Measurements from ENCODE around the gene CLCNKB.
"Not testable (repeated sequence)": the region's sequence is repeated elsewhere in the genome, so short reads cannot be mapped to it uniquely, and the experiment has no call there.

The CLCNKB gene

GRCh38 chr1:16061989-16062686 lies 18.6 kb downstream of the CLCNKB start:
- DNase-seq, result not testable (repeated sequence)

DNA sequence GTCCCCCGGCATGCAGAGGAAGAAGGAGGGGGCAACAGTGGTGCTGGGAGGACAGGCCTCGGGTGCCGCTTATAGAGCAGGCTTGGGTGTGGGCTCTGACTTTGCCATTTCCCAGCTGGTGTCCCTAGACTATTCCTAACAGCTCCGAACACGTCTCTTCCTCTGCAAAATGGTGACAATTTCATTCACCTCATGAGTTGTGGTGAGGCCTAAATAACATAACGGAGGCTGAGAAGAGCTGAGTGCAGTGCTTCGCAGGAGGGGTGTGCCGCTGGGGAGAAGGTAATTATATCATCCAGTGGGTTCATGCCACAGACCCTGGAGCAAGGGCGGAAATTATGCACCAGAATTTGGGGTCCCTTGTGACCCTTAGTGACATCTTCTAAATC lies 19.1 kb downstream of the CLCNKB start:
- not testable (repeated sequence) for DNase-seq

DNA sequence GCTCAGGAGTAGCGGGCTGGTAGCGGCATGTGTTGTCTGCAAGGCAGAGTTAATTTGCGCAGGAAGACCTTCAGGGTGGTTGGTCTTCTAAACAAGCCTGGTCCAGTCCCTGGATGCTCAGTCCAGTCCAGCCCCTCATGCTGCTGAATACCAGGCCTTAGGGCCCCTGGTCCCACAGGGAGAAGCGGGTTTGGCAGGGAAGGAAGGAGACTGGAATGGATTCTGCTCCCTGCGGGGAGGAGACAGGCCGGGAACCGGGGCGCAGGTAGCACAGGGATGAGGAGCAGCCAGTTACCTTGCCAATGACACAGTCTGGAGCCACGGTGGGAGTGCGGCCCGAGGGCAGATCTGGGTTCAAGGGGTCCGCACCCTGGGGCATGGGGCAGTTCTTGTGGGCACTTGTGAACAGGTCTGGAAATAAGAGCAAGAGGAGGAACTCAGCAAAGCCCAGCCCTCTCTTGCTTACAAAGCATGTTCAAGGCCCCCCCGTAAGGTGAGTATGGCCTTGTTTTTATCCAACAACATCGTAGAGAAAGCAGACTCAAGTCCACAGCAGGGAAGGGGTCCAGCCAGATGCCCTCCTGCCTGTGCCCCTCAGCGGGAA lies 19.7 kb downstream of the CLCNKB start:
- DNase-seq, result no peak

DNA sequence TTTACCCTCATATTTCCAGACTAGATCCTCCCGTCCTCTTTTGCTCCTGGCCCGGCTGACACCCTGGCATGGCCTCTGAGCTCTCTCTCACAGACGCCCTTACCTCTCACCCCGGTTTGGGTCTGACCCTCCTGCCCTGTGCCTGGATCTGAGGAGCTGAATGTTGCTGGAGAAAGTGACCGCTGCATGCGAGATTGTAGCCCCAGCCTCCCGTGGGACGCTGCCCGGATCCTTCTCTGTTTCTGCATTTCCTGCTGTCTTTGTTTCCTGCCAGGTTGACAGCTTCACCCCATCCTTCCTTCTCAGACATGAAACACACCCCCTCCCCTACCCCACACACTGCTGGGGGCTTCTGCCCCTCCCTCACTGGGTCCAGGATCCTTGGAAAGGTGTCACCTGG lies 20.3 kb downstream of the CLCNKB start:
- no peak for DNase-seq

- DNase-seq, result no peak
These were observed 21.1 kb downstream of the CLCNKB start for GRCh38 chr1:16064536-16065268.

DNA sequence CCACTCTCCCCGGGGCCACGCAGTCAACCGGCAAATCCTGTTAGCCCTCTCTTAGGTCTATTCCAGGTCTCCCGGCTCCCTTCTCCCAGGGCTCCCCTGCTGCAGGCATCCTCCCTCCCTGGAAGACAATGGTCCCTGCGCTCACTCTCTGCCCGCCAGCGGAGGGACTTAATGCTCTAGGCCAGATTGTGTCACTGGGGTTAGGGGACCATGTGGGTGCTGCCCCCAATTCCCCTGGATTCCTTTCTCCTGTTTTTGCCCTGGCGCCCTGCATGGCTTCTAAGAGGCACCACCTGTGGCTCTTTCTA lies 21.6 kb downstream of the CLCNKB start:
- no peak for DNase-seq

GRCh38 chr1:16066245-16066644 lies 22.7 kb downstream of the CLCNKB start:
- no peak for DNase-seq

DNA sequence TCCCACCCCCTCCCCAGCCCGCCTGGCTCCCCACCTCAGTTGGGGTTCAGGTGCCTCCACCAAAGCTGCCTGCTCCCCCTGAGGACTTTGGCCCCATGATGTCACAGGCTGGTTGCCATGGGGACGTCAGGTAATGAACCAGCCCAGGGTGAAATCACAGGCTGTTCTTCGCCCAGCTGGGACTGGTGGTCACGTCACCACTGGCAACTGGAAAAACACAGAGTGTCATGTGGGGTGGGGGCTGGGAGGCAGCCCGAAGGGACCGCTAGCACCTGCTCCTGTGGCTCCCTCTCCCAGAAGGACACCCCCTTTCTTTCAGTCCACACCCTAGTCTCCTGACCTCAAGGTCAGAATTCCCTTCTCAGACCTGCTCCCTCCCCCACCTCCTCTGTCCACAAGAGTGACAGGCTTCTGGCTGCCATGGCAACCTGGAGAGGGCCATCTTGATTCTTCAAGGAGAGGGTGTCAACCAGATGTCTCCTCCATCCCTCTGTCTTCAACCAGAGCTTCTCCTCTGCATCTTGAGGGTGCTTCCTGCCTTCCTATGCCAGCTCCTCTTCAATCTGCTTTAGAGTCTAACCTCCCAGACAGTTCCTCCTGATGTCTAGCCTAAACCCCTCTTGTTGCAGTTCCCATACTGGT lies 23.7 kb downstream of the CLCNKB start:
- no peak for DNase-seq

DNA sequence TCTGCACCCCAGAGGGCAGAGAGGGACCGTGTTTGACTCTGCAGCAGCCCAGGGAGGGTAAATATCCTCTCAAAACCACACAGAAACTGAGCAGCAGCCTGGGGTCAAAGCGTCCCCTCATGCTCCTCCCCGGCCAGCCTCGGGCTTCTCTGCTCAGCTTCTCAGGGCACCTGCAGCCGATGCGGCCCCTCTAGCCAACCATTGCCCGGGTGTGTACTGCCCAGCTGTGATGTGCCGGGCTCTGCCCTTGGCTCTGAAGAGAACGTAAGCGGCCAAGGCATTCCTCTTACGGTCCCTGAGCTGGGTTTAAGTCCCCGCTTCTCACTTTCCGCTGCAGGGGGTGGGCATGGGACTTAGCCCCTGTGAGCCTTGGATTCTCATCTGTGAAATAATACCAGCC lies 24.4 kb downstream of the CLCNKB start:
- DNase-seq, result no peak

- no peak for DNase-seq
These were observed 25.0 kb downstream of the CLCNKB start for GRCh38 chr1:16068356-16069270.

DNA sequence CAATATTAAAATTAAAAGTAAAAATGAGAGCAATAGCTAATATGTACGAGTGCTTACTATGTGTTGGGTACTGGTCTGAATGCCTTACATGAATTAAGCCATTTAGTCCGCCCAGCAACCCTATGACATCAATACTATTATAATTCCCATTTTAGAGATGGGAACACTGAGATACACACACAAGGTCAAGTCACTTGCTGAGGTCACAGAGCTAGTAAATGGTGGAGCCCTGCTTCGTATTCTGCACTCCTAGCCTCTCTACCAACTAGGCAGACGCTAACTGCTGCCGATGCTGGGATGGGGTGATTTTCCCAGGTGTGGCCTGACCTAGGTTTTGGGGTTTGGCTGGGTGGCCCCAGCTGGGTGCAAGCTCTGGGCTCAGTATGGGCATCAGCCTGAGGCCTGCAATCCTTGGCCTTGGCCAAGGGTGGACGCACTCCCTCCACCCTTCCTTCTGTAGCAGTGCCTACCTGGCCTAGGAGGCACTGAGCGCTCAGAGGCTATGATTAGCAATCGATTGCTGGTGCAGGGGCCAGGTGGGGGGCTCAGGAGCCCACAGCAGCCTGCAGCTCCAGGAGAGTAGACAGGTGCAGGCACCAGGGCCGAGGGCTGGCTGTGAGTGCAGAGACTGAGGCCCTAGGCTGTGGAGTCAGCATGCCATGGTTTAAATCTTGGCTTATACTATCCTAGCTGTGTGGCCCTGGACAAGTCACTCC lies 27.2 kb downstream of the CLCNKB start:
- no peak for DNase-seq

DNA sequence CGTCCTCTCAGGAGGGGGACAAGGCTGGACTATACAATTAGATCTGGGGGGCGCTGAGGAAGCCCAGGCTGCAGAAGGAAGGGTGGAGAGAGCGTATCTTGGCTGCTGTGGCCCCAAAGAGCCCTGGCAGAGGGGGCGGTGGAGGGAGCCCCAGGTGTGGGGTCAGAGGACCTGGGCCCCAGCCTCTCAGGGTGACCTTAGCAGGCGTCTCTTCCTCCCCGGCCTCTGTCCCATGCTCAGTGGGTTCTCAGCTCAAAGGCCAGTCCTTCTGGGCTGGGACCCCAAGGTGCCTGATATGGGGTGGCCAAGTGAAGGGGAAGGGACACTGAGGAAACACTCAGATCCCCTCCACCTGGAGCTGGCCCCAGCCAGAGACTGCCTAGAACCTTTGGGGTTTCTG lies 28.0 kb downstream of the CLCNKB start:
- DNase-seq, result no peak

- no peak for DNase-seq
These were observed 28.5 kb downstream of the CLCNKB start for GRCh38 chr1:16072095-16072494.

DNA sequence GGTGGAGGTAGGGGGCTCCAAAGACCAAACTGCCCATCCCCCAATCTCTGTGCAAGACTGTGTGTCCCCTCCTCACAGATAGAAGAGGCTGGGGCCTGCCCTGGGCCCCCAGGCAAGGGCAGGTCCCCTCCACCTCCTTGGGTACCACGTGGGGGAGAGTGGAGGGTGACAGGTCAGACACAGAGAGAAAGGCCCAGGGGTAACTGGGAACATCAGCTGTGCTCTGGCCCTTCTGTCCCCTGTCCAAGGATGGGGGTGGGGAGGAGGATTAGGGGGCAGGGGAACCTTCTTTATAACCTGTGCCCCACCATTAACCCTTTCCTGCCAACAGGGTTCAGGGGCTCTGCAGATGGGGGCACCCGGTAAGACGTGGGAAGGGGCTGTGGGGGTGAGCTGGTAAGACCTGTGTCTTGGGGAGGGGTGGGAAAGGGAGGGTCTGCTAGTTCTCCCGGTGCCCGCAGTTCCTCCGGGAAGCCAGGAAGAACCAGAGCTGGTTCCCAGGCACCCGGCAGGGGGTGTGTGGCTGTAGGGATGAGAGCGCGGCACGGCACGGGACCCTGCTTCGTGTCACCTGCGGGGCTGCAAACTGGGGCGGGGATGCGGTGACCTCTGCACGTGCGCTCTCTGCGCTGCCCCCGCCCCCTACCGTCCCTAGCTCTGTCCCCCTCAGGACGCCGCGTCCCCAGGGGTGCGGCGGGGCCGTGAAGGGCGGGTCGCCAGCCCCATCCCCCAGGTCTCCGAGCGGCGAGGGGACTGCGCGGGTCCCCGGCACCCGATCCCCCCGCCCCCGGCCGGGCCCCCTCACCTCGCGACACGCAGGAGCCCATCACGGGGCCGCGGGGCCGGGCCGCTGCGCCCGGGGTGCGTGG lies 29.3 kb downstream of the CLCNKB start:
- DNase-seq, result no peak

GRCh38 chr1:16073490-16074119 lies 30.0 kb downstream of the CLCNKB start, which contains the start of gene FAM131C:
FAM131C (minus strand) TSS chr1:16073651; CDS start chr1:16073442, 209 bp downstream.
- no peak for DNase-seq

- DNase-seq, result no peak
These were observed 30.6 kb downstream of the CLCNKB start for GRCh38 chr1:16074217-16074616.

- DNase-seq, result peak; percentile 58
These were observed 31.9 kb downstream of the CLCNKB start for GRCh38 chr1:16075337-16076030.

GRCh38 chr1:16076031-16076864 lies 32.7 kb downstream of the CLCNKB start:
- peak; percentile 94 for DNase-seq

DNA sequence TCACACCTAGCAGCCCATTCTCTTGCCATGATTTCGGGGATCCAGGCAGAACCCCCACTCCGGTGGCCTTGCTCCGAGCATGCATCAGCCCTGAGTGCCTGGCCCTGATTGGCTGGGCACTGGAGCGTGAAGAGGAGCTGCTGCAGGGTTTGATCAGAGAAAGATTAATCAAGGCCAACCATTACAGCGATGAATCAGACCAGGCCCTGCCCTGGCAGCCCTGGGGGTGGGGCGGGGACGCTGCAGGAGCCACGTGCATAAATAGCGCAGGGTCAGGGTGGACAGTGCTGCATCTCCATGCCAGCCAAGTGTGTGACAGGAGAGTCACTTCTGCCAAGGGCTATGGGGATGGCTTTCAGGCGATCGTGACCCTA lies 33.3 kb downstream of the CLCNKB start:
- peak; percentile 42 for DNase-seq

All from fibroblast of skin of right quadriceps (primary cell).